K562 (cell line): ENCODE results near the gene ADAM10. TPM values are rescaled to one million over a fixed set of nuclear protein-coding genes. Genes with fewer than 3 reads are reported as not detected.

Source experiments
- CBFA2T2 ChIP-seq: fragments of 450-650 bp; conservative IDR thresholded peaks from 2 replicates; pipeline ENCODE4 v1.6.1; 2017; ENCODE audit warnings: mild to moderate bottlenecking
- CGGBP1 ChIP-seq: fragments of 250-450 bp; sonication (Bioruptor Pico); IDR thresholded peaks from 2 replicates; pipeline ENCODE4 v1.9.0; 2021; ENCODE audit warnings: mild to moderate bottlenecking
- CREBBP ChIP-seq: IDR thresholded peaks from one replicate; pipeline ENCODE4 v1.6.1; 2012; ENCODE audit warnings: low read depth, mild to moderate bottlenecking, control low read depth, inconsistent platforms, low read length
- CTCFL ChIP-seq: IDR thresholded peaks from 2 replicates; pipeline ENCODE4 v1.6.1; 2011; ENCODE audit warnings: borderline replicate concordance, low read depth, mild to moderate bottlenecking, moderate library complexity, low read length; ENCODE audit not compliant: insufficient read depth, poor library complexity, severe bottlenecking
- DNMT1 ChIP-seq: fragments of 450-650 bp; IDR thresholded peaks from 2 replicates; pipeline ENCODE4 v1.6.1; 2016; ENCODE audit warnings: antibody characterized with exemption, mild to moderate bottlenecking
- ETV1 ChIP-seq: fragments of 450-650 bp; conservative IDR thresholded peaks from 2 replicates; pipeline ENCODE4 v1.6.1; 2016; ENCODE audit warnings: missing genetic modification characterization, control low read depth, low read depth, missing compliant biosample characterization
- FOXA1 ChIP-seq: fragments of 450-650 bp; IDR thresholded peaks from 2 replicates; pipeline ENCODE4 v1.6.1; 2016; ENCODE audit warnings: mild to moderate bottlenecking, borderline replicate concordance
- ILF3 ChIP-seq: fragments of 450-650 bp; IDR thresholded peaks from 2 replicates; pipeline ENCODE4 v1.6.1; 2018; ENCODE audit warnings: antibody characterized with exemption, mild to moderate bottlenecking, moderate library complexity, borderline replicate concordance
- JUN ChIP-seq, 2 experiments: sonication (generic) in 1 of 2; formaldehyde crosslinking in 1 of 2; IDR thresholded peaks; 2 replicates each; pipeline versions ENCODE4 v1.6.1 to v1.8.0; 2012 to 2022; ENCODE audit warnings: borderline replicate concordance in 2 of 2, mild to moderate bottlenecking in 2 of 2, improper control_type of control experiment in 1 of 2, low read depth in 1 of 2, low read length in 1 of 2, missing genetic modification reagents in 1 of 2
- MEF2A ChIP-seq: IDR thresholded peaks from 2 replicates; pipeline ENCODE4 v1.6.1; 2011; ENCODE audit warnings: low read depth, mild to moderate bottlenecking, low read length, moderate library complexity; ENCODE audit not compliant: control insufficient read depth
- MEF2D ChIP-seq: conservative IDR thresholded peaks from 2 replicates; pipeline ENCODE4 v1.6.1; 2016; ENCODE audit warnings: low read depth, missing genetic modification characterization, missing compliant biosample characterization
- MXI1 ChIP-seq: IDR thresholded peaks from 2 replicates; pipeline ENCODE4 v1.6.1; 2011; ENCODE audit warnings: low read depth, mild to moderate bottlenecking, improper control_type of control experiment, low read length
- NR2C1 ChIP-seq, 2 experiments: fragments of 450-650 bp; IDR thresholded peaks; 2 replicates each; pipeline ENCODE4 v1.6.1; 2017; ENCODE audit warnings: mild to moderate bottlenecking in 2 of 2, antibody characterized with exemption in 1 of 2, inconsistent platforms in 1 of 2, missing compliant biosample characterization in 1 of 2, missing genetic modification characterization in 1 of 2
- PRDM10 ChIP-seq: fragments of 450-650 bp; IDR thresholded peaks from 2 replicates; pipeline ENCODE4 v1.6.1; 2018; ENCODE audit not compliant: partially characterized antibody
- SMARCA4 ChIP-seq: fragments of 450-650 bp; IDR thresholded peaks from 2 replicates; pipeline ENCODE4 v1.6.1; 2016
- ZNF274 ChIP-seq: IDR thresholded peaks from 2 replicates; pipeline ENCODE4 v1.6.1; 2011; ENCODE audit warnings: low read depth, mild to moderate bottlenecking, low read length, moderate library complexity, borderline replicate concordance
- ZNF609 ChIP-seq: sonication (generic); formaldehyde crosslinking; IDR thresholded peaks from 2 replicates; pipeline ENCODE4 v1.8.1; 2023; ENCODE audit warnings: missing genetic modification reagents, mild to moderate bottlenecking, borderline replicate concordance
- polyA plus RNA-seq, 8 experiments: library from polyadenylated mRNA; depleted of rRNA in 4 of 8; stranded (reverse) in 5 of 8; unstranded in 3 of 8; fragments of >200 nt; fragmentation: Nextera tagmentation in 2 of 8; fragmentation: Illumina TruSeq in 1 of 8; extraction: Ambion mirVana in 2 of 8; extraction: Trizol in 1 of 8; gene quantifications; 2 replicates each; pipeline versions ENCODE4 v1.2.1 to v1.2.3, GENCODE V29; 2011 to 2014; ENCODE audit warnings: inconsistent platforms in 1 of 8, missing spikeins in 1 of 8
- total RNA-seq, 7 experiments: library from RNA; depleted of rRNA in 6 of 7; stranded (reverse); fragments of >200 nt in 6 of 7; fragmentation: Illumina TruSeq in 2 of 7; extraction: Trizol in 2 of 7; gene quantifications; 2 replicates each; pipeline versions ENCODE4 v1.2.1 to v1.2.3, GENCODE V29; 2011 to 2021; ENCODE audit warnings: low replicate concordance in 1 of 7

ADAM10 gene
- total and polyA plus RNA-seq, 9 of the 15 experiments (the other 6 are each of a cell fraction or from before 2014, with no cell fraction given), result 11.9 to 152 (median 57.3) TPM

- TF ChIP-seq ZNF274, result no peak
- no peak for TF ChIP-seq CTCFL
- TF ChIP-seq DNMT1, result no peak
- TF ChIP-seq ZNF609 (CRISPR knock-in tag), result no peak
- no peak for TF ChIP-seq ILF3
- TF ChIP-seq JUN (IDR thresholded peaks at IDR 0.05; ENCODE audit: borderline replicate concordance, low read depth, low read length), result no peak
- TF ChIP-seq JUN (CRISPR knock-in tag; IDR thresholded peaks at IDR 0.05; ENCODE audit: borderline replicate concordance), result no peak
- no peak for TF ChIP-seq CBFA2T2
- TF ChIP-seq SMARCA4, result no peak
- no peak for TF ChIP-seq CGGBP1 (CRISPR knock-in tag)
- no peak for TF ChIP-seq MEF2D (tag)
- TF ChIP-seq NR2C1 (IDR thresholded peaks at IDR 0.05), result no peak
- no peak for TF ChIP-seq NR2C1 (tag; IDR thresholded peaks at IDR 0.05)
- no peak for TF ChIP-seq PRDM10
- TF ChIP-seq MEF2A, result no peak
- TF ChIP-seq MXI1, result no peak
- TF ChIP-seq CREBBP, result no peak
- no peak for TF ChIP-seq ETV1 (tag)
- no peak for TF ChIP-seq FOXA1
Measured at GRCh38 chr15:58639992-58640391, 109.5 kb downstream of the ADAM10 start (continued).
